Stimulated activated naive CD8-positive, alpha-beta T cell treated with anti-CD3 and anti-CD28 coated beads, Interleukin-15, Interleukin-2, amounts not matched to agents 100 ng/mL and 50 ng/mL, for 24 hours (primary cell): ENCODE results near the gene MAP3K12.
"Not testable (repeated sequence)": the region's sequence is repeated elsewhere in the genome, so short reads cannot be mapped to it uniquely, and the experiment has no call there.

ENCODE experiments used
- H3K27ac Mint-ChIP-seq: one replicate; pipeline ENCODE4 v1.8.0; 2021; ENCODE audit warnings: mild to moderate bottlenecking, mixed read lengths
- H3K27me3 Mint-ChIP-seq: one replicate; pipeline ENCODE4 v1.8.0; 2021; ENCODE audit warnings: mixed read lengths
- H3K36me3 Mint-ChIP-seq: one replicate; pipeline ENCODE4 v1.8.0; 2021; ENCODE audit warnings: low read depth, mixed read lengths
- H3K4me1 Mint-ChIP-seq: one replicate; pipeline ENCODE4 v1.8.0; 2021; ENCODE audit warnings: low read depth, mixed read lengths
- H3K4me3 Mint-ChIP-seq: one replicate; pipeline ENCODE4 v1.8.0; 2021; ENCODE audit warnings: mild to moderate bottlenecking, mixed read lengths
- H3K9me3 Mint-ChIP-seq: one replicate; pipeline ENCODE4 v1.8.0; 2021; ENCODE audit warnings: mixed read lengths

Gene MAP3K12

GRCh38 chr12:53456654-53457366 is 42.4 kb downstream of the MAP3K12 start:
- H3K27me3 Mint-ChIP-seq, result no peaks in the 10 kb centered on the region
- H3K9me3 Mint-ChIP-seq, result no peaks in the 10 kb centered on the region
- H3K4me3 Mint-ChIP-seq, result no peak overlapping the region
- peaks cover 90% of the 10 kb centered on the region for H3K36me3 Mint-ChIP-seq
- H3K4me1 Mint-ChIP-seq, result peaks cover 69% of the 10 kb centered on the region
- peak overlapping the region; percentile 45 for H3K27ac Mint-ChIP-seq

- H3K4me1 Mint-ChIP-seq, result peaks cover 58% of the 10 kb centered on the region
- H3K27ac Mint-ChIP-seq, result peak overlapping the region; percentile 99
Measured at GRCh38 chr12:53454707-53455106, 44.6 kb downstream of the MAP3K12 start.

GRCh38 chr12:53453953-53454640 is 45.2 kb downstream of the MAP3K12 start:
- peak overlapping the region; percentile 99 for H3K27ac Mint-ChIP-seq
- H3K36me3 Mint-ChIP-seq, result peaks cover 67% of the 10 kb centered on the region
- no peaks in the 10 kb centered on the region for H3K9me3 Mint-ChIP-seq
- peaks cover 54% of the 10 kb centered on the region for H3K4me1 Mint-ChIP-seq
- H3K4me3 Mint-ChIP-seq, result peak overlapping the region; percentile 94
- no peaks in the 10 kb centered on the region for H3K27me3 Mint-ChIP-seq

More at GRCh38 chr12:53454707-53455106, 44.6 kb downstream of the MAP3K12 start:
- Mint-ChIP-seq H3K9me3 (no peaks in the 10 kb centered on the region), H3K4me3 (peak overlapping the region; percentile 94), H3K27me3 (no peaks in the 10 kb centered on the region), H3K36me3 (peaks cover 73% of the 10 kb centered on the region)

GRCh38 chr12:53452159-53453077 is 46.8 kb downstream of the MAP3K12 start:
- Mint-ChIP-seq H3K27ac (peak overlapping the region; percentile 99), H3K4me3 (peak overlapping the region; percentile 94), H3K36me3 (peaks cover 61% of the 10 kb centered on the region), H3K9me3 (no peaks in the 10 kb centered on the region), H3K4me1 (peaks cover 47% of the 10 kb centered on the region), H3K27me3 (no peaks in the 10 kb centered on the region)

- no peaks in the 10 kb centered on the region for H3K9me3 Mint-ChIP-seq
- H3K27me3 Mint-ChIP-seq, result no peaks in the 10 kb centered on the region
- H3K4me3 Mint-ChIP-seq, result peak within 1 kb of the TSS; percentile 94
- H3K36me3 Mint-ChIP-seq, result peaks cover 58% of the 10 kb centered on the region
- peaks cover 46% of the 10 kb centered on the region for H3K4me1 Mint-ChIP-seq
- peak within 1 kb of the TSS; percentile 99 for H3K27ac Mint-ChIP-seq
Measured at GRCh38 chr12:53451661-53452158, 47.5 kb downstream of the MAP3K12 start, which contains the start of gene PCBP2. Gene PCBP2 (plus strand): TSS chr12:53452102. CDS start chr12:53454801, 2,699 bp downstream.

GRCh38 chr12:53450936-53451335 is 48.3 kb downstream of the MAP3K12 start:
- H3K4me3 Mint-ChIP-seq, result no peak overlapping the region
- H3K27ac Mint-ChIP-seq, result peak overlapping the region; percentile 26
- no peaks in the 10 kb centered on the region for H3K9me3 Mint-ChIP-seq
- no peaks in the 10 kb centered on the region for H3K27me3 Mint-ChIP-seq
- H3K36me3 Mint-ChIP-seq, result peaks cover 59% of the 10 kb centered on the region
- H3K4me1 Mint-ChIP-seq, result peaks cover 45% of the 10 kb centered on the region

- Mint-ChIP-seq H3K4me1 (peaks cover 39% of the 10 kb centered on the region), H3K4me3 (peak overlapping the region; percentile 38), H3K27ac (peak overlapping the region; percentile 65), H3K36me3 (peaks cover 49% of the 10 kb centered on the region)
- H3K27me3 Mint-ChIP-seq, H3K9me3 Mint-ChIP-seq: not testable (repeated sequence)
Measured at GRCh38 chr12:53444593-53445325, 54.5 kb downstream of the MAP3K12 start.

- peak overlapping the region; percentile 50 for H3K27ac Mint-ChIP-seq
Measured at GRCh38 chr12:53443955-53444354, 55.3 kb downstream of the MAP3K12 start.

GRCh38 chr12:53441040-53441833 is 58.0 kb downstream of the MAP3K12 start, which contains the start of gene PRR13:
Gene PRR13 (plus strand): TSS chr12:53441734. CDS start chr12:53442715, 981 bp downstream.
- peak within 1 kb of the TSS; percentile 96 for H3K4me3 Mint-ChIP-seq
- no peaks in the 10 kb centered on the region for H3K27me3 Mint-ChIP-seq
- H3K36me3 Mint-ChIP-seq, result peaks cover 30% of the 10 kb centered on the region
- peaks cover 39% of the 10 kb centered on the region for H3K4me1 Mint-ChIP-seq
- peak within 1 kb of the TSS; percentile 95 for H3K27ac Mint-ChIP-seq
- H3K9me3 Mint-ChIP-seq, result no peaks in the 10 kb centered on the region

More at GRCh38 chr12:53443955-53444354, 55.3 kb downstream of the MAP3K12 start:
- Mint-ChIP-seq H3K9me3 (no peaks in the 10 kb centered on the region), H3K27me3 (no peaks in the 10 kb centered on the region), H3K4me1 (peaks cover 42% of the 10 kb centered on the region), H3K36me3 (peaks cover 49% of the 10 kb centered on the region), H3K4me3 (peak overlapping the region; percentile 96)

- not testable (repeated sequence) for H3K27me3 Mint-ChIP-seq, H3K9me3 Mint-ChIP-seq, H3K27ac Mint-ChIP-seq
- peaks cover 16% of the 10 kb centered on the region for H3K36me3 Mint-ChIP-seq
- H3K4me3 Mint-ChIP-seq, result peak overlapping the region; percentile 17
- peaks cover 27% of the 10 kb centered on the region for H3K4me1 Mint-ChIP-seq
Measured at GRCh38 chr12:53439582-53439981, 59.7 kb downstream of the MAP3K12 start.

GRCh38 chr12:53435326-53435725 is 63.9 kb downstream of the MAP3K12 start:
- H3K27me3 Mint-ChIP-seq, H3K4me3 Mint-ChIP-seq, H3K27ac Mint-ChIP-seq, H3K36me3 Mint-ChIP-seq, H3K9me3 Mint-ChIP-seq, H3K4me1 Mint-ChIP-seq: not testable (repeated sequence)

GRCh38 chr12:53431187-53431586 is 68.1 kb downstream of the MAP3K12 start:
- no peaks in the 10 kb centered on the region for H3K9me3 Mint-ChIP-seq
- no peak overlapping the region for H3K27ac Mint-ChIP-seq
- H3K27me3 Mint-ChIP-seq, result no peaks in the 10 kb centered on the region
- H3K4me1 Mint-ChIP-seq, result peaks cover 15% of the 10 kb centered on the region
- no peak overlapping the region for H3K4me3 Mint-ChIP-seq
- H3K36me3 Mint-ChIP-seq, result no peaks in the 10 kb centered on the region

- Mint-ChIP-seq H3K4me1 (peaks cover 15% of the 10 kb centered on the region), H3K9me3 (no peaks in the 10 kb centered on the region), H3K27me3 (no peaks in the 10 kb centered on the region), H3K27ac (peak overlapping the region; percentile 32), H3K4me3 (no peak overlapping the region), H3K36me3 (no peaks in the 10 kb centered on the region)
Measured at GRCh38 chr12:53430116-53430515, 69.1 kb downstream of the MAP3K12 start.
